Stimulated activated CD4-positive, alpha-beta T cell treated with anti-CD3 and anti-CD28 coated beads, Interleukin-15, amount 100 ng/mL, for 1 hour (primary cell): Measurements from ENCODE around the gene CCL26.

Source experiments
- DNase-seq, 2 donors: peaks; one replicate each; pipeline ENCODE4 v3.0.0-alpha.2; 2020; ENCODE audit warnings: low read depth in 1 of 2, low spot score in 1 of 2

CCL26 gene, protein sequence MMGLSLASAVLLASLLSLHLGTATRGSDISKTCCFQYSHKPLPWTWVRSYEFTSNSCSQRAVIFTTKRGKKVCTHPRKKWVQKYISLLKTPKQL

DNA sequence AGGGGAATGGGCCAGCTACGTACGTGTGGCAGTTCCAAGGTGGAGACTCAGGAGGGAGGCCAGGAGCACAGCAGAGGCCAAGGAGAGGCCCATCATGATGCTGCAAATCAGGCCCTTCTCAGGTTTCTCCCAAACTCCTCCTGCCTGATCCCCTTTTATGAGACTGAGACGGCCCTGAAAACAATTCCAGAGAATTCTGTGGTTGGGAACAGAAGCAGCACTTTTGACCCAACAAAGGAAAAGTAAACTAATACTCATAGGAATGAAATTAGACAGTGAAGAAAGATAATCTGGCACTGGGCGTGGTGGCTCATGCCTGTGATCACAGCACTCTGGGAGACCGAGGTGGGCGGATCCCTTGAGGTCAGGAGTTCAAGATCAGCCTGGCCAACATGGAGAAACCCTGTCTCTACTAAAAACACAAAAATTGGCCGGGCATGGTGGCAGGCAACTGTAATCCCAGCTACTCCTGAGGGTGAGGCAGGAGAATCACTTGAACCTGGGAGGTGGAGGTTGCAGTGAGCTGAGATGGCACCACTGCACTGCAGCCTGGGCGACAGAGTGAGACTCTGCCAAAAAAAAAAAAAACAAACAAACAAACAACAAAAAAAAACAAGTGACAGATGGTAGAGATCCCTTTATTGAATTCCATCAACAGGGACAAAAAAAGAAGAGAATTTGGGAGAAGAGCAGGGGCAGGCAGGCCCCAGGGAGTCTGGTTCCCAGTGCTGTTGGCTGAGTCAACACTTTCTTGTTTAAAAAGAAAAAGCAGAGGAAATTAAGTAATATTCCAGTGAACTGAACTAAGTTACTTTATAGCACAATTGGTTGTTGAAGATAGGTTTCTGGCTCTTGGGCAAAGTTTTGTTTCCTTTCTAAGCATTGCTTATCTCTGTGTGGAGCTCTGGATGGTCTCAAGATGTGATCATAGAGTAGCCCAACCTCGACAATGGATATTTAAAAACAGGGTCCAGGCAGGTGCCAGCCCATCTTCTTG is at the start of gene CCL26:
CCL26 (minus strand) TSS at position 131 of the 997 bp plus-strand sequence; CDS start at position 96, 35 bp downstream.
- no peak for DNase-seq

- no peak for DNase-seq
These were observed 48.7 kb upstream of the CCL26 start for GRCh38 chr7:75820688-75821087.

DNA sequence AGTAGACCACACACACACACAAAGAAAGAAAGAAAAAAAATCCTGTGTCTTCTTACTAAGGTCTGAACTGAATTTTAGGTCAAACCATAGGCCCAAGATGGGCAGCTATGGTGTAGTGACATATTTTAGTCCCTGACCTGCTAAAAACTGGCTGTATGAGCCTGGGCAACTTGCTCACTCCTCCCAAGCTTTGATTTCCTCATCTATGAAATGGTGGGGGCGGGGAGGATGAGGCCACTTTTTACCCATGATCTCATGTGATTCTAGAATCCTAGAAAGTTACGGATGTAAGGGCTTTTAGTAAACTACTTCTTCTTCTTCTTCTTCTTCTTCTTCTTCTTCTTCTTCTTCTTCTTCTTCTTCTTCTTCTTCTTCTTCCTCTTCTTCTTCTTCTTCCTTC is 47.7 kb upstream of the CCL26 start:
- no peak for DNase-seq

DNA sequence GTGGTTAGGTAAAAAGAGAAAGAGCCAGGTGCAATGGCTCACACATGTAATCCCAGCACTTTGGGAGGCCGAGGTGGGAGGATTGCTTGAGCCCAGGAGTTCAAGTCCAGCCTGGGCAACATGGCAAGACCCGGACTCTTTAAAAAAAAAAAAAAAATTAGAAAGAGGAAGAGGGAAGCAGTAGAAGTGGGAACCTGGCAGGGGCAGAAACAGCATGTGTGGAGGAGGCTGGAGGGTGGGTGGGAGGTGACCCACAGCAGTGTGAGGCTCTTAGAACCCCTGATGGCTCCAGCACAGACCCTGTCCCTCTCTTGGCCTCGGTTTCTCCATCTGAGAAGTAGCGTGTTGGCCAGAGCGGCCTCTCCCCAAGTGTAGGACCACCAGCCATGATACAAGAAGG is 46.5 kb upstream of the CCL26 start:
- DNase-seq, result no peak

DNA sequence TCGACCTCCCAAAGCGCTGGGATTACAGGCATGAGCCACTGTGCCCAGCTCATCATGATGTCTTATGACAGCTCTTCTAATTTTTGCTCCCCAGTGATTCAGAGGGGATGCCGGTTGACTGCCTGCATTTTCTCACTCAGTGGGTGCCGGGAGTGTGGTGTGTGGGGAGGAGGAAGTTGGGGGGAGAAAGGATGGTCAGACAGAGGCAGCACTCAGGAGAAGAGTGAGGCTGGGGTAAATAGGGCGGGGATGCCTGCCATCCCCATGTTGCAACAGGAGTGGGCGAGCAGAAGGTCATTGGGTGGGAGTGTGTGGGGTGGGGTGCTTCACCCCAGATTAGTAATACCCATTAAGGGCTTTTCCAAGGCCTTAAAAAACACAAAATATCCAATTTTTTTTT is 45.1 kb upstream of the CCL26 start:
- DNase-seq, result no peak

GRCh38 chr7:75815418-75816064 is 43.5 kb upstream of the CCL26 start:
- DNase-seq, result no peak

GRCh38 chr7:75814407-75814947 is 42.5 kb upstream of the CCL26 start:
- DNase-seq, result no peak

GRCh38 chr7:75813781-75814236 is 41.8 kb upstream of the CCL26 start, which contains the start of gene CCL24:
TSS of gene CCL24 (minus strand) at chr7:75813806. CDS start at chr7:75813715, 91 bp downstream.
- no peak for DNase-seq

DNA sequence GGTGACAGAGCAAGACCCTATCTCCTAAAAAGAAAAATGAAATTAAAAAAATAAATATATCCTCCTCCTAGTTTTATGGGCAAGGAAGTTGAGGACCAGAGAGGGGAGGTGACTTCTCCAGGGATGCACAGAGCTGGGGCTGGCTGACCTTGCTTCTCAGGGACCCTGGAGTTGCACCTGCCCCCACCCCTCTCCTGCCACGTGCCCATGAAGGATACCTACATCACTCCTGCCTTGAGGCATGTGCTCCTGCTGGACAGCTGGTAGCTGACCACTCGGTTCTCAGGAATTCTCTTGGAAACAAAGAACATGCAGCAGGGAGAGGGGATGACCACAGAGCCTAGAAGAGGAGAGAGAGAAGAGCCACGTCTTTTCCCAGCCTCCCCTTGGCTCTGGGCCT is 41.1 kb upstream of the CCL26 start:
- DNase-seq, result no peak

DNA sequence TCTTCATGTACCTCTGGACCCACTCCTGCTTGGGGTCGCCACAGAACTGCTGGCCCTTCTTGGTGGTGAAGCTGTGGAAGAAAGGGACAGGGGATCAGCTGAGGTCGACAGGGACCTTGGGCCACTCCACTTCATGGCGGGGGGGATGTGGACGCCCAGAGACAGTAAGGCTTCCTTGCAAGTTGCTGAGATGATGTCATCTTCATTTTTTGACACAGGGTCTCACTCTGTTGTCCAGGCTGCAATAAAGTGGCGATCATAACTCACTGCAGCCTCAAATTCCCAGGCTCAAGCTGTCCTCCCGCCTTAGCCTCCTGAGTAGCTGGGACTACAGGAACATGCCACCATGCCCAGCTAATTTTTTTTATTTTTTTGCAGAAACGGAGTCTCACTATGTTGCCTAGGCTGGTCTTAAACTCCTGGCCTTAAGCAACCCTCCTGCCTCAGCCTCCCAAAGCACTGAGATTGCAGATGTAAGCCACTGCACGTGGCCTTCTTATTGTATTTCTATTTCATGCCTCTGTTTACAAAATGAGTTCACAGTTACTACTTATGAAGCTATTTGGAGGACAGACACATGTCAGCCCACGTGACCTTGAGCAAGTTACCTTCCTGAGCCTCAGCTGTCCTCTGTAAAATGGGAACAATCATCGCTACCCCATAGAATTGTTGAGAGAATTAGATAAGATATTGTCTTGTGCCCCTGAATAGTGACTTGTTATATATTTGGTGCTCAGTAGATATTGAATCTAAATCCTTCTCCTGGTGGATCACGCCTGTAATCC is 40.1 kb upstream of the CCL26 start:
- no peak for DNase-seq

DNA sequence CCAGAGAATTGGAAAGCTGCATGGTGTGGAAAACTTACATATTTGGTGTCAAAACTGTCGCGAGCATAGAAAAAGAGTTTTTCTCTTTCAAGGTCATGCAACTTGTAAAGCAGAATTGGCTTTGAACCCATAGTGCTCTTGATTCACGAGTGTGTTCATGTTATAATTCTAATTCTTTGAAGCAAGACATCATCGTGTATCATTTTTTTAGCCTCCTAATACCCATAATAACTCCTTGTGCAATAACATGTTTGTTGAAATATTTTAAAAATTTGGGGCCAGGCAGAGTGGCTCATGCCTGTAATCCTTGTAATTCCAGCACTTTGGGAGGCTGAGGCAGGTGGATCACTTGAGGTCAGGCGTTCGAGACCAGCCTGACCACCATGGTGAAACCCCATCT is 37.4 kb upstream of the CCL26 start:
- DNase-seq, result no peak

DNA sequence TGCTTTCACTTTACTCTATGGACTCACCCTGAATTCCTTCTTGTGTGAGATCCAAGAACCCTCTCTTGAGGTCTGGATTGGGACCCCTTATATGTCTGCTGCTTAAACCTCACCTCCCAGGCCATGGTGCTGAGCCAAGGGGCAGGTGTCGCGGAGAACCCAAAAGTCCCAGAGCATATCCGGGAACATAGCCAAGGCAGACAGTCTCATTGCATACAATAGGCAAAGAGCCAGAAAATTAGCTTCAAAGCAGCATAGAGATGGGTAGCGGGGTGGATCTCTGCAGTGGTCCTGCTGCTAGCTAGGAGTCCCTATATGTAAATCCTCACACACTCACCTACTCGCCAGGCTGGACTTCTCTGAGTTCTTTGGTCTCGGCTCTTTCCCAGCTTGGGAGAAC is 36.1 kb upstream of the CCL26 start:
- no peak for DNase-seq

DNA sequence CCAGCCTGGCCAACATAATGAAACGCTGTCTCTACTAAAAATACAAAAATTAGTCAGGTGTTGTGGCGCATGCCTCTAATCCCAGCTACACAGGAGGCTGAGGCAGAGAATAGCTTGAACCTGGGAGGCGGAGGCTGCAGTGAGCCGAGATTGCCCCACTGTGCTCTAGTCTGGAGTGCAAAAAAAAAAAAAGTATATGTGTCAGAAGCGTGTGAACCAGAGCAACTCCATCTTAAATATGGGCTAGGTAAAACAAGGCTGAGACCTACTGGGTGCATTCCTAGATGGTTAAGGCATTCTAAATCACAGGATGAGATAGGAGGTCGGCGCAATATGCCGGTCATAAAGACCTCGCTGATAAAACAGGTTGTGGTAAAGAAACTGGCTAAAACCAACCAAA is 35.4 kb upstream of the CCL26 start:
- no peak for DNase-seq

DNA sequence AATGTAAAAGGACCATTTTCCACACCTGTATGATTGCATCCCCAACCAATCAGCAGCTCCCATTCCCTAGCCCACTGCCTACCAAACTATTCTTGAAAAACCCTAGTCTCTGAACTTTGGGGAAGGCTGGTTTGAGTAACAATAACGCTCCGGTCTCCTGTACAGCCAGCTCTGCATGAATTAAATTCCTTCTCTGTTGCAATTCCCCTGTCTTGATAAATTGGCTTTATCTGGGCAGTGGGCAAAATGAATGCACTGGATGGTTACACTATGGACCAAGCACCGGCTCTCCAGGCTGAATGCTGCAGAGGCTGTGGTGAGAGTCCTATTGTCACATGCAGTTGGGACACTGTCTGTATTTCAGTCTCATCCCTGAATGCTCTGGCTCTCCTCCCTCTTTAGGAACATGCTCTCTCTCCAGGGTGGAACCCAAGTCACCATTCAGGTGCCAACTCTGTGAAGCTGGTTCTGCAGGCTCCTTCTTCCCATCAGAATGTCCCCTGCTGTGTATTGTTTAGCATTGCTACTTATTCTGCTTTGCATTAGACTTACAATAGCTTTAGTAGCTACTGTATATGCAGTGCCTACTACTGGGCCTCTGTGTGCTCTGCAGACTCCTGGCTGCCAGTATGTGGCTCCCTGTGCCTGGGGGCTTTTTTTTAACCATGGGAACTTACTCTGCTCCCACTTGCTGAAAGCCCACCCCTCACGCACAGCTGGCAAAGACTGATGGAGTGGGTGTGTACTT is 34.7 kb upstream of the CCL26 start:
- DNase-seq, result no peak

GRCh38 chr7:75804705-75805104 is 32.7 kb upstream of the CCL26 start:
- no peak for DNase-seq

DNA sequence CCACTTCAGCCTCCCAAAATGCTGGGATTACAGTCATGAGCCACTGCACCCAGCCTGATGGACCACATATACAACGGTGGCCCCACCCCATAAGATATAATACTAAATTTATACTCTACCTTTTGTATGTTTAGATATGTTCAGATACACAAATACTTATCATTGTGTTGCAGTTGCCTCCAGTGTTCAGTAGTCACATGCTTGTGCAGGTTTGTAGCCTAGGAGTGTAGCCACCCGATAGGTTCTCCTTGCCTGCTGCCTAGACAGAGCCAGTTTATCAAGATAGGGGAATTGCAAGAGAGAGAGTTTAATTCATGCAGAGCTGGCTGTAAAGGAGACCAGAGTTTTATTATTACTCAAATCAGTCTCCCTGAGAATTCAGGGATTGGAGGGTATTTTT is 32.0 kb upstream of the CCL26 start:
- no peak for DNase-seq

GRCh38 chr7:75802552-75802821 is 30.5 kb upstream of the CCL26 start:
- DNase-seq, result no peak

- no peak for DNase-seq
These were observed 26.8 kb upstream of the CCL26 start for GRCh38 chr7:75798770-75799169.

- DNase-seq, result no peak
These were observed 24.4 kb upstream of the CCL26 start for GRCh38 chr7:75796420-75796819.

DNA sequence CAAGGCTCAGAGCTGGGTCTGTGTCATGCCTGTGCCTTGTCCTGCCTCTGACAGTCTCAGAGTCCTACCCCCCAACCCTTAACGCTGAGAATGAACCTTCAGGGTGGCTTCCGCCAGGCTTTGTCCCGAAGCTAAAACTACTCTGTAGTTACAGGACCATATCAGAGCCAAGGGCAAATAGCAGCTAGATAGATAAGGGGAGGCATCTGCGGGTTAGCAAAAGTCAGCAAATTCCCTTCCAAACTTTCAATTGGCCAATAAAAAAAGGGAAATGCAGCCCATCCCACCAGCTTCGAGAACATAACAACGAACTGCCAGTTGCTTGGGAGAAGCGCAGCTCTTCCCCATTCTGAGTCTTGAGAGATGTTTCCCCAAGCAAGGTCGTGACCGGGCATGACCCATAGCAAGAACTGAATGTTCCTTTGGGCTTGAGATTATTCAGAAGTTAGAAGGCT is 23.8 kb upstream of the CCL26 start:
- no peak for DNase-seq
